NCI-H1694 treated with DMSO at 0.1 percent for 48 hours (cell line): ENCODE measurements around the gene LARGE2.
A peak's percentile ranks its signal among the peaks of the same experiment; 100 is the strongest.

ENCODE experiments used
- DNase-seq: peaks from one replicate; lab custom pipeline; 2025; lab: John Stamatoyannopoulos, UW

The LARGE2 gene

DNA sequence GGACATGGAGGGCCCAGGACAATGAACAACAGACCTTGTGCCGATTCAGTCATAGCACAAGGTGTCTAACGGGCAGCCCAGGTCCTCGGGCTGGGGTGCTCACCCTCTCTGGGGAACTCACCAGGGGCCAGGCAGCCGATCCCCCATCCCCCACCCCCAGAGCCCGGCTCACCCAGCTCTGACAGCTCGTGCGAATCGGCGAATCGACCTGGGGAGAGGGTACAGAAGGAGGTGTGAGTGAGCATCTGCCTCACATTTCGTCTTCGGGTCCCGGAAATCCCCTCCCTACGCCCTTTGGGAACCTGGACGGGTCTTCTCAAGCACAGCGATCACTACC lies 5.2 kb upstream of the LARGE2 start:
- no peak for DNase-seq

DNA sequence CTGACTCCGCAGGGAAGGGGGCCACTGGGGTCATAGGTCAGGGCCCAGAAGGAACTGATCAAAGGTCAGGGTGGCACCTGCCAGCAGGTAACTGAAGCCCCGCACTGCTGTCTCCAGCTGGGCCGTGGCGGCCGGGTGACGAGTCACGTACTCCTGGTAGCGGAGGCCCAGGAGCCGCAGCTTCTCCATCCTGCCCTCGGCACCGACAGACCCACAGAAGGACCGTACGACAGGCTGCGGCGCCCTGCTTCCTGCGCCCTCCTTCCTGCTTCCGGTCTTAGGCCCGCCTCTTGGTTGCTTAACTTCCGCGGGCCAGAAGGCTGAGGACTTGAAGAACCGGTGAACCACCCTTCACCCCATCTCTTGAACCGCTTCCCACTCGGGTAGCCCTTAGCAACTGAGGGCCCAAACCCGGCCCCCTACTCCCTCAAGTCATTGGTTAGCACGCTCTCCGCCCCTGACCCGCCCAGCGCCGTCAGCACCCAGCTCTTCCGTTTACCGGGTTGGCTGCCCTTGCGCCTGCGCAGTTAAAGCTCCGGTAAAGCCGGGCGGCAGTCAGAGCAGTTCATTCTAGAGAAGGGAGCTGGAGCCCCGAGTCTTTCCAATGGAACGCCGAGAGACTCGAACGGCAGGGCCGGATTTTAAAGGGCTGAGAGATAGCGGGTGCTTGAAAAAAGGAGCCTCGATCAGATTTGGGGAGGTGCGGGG lies 4.7 kb upstream of the LARGE2 start, which contains the start of gene PEX16:
Gene PEX16 (minus strand): TSS at position 255 of the 708 bp plus-strand sequence. CDS start 66 bp downstream, at position 189.
- peak; percentile 92 for DNase-seq

DNA sequence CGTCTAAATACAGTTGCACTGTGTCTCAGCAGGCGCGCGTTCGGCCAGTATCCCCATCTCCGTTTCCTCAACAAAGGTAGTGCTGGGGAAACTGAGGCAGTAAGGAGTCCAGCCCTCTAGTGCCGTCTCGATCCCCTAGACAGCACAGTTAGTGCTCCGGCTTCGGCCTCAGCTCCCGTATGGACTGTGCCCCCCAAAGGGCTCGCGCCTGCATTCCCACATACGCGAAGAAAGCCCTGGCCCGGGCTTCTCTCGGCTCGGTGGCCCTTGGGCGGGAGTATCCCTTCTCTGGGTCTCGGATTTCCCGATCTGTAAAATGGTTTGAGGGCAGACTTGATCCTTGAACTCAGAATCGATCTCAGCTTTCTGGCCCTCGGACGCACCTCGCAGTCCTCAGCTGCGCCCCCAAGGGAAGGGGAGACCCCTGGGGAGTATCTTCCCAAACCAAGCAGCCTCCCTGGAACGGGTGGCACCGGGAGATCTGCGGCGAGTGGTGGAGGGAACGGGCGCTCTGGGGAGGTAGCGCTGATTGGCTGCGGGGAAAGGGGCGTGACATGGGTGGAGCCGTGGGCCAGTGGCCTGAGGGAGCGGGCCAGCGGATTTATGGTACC lies 4.0 kb upstream of the LARGE2 start:
- DNase-seq: peak; percentile 49

DNA sequence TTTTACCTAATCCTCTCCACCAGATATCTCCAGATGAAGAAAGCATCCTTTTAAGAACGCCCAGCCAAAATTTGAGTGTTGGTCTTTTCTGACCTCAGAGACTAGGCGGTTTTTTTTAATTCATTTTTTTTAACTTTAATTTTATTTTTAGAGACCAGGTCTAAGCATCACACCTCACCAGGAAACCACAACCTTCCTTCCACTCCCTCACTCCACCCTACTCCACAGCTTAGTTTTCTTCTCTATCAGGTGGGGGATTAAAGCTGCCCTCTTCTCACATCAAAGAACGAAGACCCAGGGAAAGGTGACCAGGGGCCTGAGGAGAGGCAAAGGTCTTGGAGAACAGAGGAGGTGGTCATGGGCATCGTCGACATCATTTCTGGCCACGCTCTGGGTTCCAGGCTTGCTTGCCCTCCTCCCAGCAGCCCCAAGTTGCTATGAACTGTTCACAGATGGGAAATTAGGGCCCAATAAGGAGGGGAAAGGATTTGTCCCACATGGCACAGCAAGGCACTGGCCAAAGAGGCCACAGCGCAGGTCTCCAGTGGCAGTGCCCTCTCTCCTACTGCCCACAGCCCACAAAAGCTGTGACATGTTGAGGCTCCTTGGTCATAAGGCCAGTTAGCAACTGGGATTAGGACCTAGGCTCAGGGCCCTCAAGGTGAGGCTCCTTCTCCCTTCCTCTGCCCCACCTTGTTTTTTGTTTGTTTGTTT lies 3.3 kb upstream of the LARGE2 start:
- no peak for DNase-seq

DNA sequence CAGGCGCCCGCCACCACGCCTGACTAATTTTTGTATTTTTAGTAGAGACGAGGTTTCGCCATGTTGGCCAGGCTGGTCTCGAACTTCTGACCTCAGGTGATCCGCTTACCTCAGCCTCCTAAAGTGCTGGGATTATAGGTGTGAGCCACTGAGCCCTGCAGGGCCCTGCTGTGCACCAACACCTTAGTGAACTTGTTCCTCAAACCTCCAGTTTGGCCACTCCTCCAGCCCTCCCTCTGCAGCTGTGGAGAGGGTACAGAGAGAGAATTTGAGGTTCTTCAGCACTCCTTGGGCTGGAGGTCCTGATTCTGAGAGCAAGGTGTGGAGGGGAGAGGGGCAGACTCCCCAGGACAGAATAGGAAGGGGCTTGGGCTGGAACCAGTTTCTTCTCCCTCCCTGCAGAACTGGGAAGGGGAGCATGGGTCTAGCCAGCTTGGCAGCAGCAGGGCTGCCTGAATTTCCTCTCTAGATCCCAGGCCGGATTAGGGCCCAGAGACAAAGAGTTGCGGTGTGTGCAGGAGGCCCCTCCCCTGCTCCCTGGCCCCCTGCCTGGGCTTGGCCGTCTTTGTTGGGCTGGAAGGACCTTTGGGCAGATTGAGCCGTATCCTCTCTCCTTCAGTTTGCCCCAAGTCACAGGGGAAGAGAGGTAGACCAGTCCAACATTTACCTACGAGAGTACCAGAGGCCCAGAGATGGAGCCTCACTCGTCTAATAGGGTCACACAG lies 2.5 kb upstream of the LARGE2 start:
- DNase-seq: no peak

DNA sequence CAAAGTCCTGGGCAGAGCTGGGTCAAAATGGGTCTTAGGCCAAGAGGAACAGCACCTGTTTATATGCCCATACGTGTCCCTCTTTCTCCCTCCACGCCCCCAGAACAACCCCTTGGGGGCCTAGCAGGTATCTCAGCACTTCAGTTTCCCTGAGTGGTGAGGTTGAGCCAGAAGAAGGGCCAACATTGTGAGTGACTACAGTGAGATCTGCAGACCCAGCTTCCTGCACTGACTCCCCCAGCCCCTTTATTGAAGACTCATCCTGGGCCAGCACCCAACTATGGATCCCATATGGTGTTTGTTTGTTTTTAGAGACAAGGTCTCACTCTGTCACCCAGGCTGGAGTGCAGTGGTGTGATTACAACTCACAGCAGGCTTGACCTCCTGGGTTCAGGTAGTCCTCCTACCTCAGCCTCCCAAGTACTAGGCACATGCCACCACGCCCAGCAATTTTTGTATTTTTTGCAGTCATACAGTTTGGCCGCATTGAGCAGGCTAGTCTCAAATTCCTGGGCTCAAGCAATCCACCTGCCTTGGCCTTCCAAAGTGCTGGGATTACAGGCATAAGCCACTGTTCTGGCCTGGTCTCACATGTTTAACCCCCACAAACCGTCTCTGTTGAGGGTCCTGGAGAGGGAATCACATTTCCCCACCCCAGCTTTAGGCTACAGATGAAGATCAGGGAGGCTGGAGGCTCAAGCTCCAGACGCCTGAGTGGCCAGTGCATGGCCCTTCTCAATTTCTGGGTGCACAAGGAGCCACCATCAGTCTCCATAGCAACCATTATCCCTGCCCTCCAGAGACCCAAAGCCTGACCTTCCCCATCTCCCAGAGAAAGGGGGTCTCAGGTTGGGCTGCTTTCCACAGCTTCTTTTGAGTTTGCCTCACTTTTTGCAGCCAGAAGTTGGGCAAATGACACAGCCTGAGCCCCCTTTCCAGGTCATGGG lies 1.7 kb upstream of the LARGE2 start:
- no peak for DNase-seq

DNA sequence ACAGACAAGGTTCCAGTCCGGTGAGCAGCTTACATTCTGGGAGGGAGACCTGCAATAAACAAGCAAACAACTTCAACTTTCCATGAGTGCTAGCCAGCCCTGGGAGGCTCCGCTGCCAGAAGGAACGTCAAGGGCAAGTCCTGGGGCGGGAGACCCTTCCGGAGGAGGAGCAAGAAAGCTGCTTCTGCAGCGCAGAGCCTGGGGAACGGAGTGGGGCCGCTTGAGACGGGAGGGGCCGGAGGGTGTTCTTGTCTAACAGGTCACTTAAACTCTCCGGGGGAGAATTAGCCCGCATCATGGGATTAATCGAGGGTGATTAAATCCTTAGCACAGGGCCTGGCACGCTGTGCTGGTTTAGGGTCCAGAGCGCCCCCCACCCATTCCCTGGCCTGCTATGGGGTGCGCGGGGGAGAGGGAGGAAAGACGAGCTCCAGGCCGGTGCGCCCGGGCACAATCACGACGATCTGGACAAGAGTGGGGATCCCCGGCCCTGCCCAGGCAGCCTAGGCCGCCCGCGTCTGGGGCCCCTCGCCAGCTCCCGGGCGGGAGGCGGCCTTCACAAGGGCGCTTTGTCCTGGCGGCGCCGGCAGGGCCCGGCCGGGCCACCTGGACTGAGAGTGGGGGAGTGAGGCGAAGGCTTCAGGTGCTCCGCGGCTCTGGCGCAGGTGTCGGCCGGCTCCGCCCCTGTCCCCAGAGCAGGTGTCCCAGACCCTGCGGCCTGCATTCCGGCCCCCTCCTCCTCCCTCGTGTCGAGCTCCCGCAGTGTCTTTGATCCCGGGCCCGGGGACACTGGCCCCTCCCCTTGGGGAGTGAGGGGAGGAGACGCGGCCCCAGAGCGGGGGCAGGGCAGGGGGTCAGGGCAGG lies 663 bp upstream of the LARGE2 start:
- DNase-seq: no peak

DNA sequence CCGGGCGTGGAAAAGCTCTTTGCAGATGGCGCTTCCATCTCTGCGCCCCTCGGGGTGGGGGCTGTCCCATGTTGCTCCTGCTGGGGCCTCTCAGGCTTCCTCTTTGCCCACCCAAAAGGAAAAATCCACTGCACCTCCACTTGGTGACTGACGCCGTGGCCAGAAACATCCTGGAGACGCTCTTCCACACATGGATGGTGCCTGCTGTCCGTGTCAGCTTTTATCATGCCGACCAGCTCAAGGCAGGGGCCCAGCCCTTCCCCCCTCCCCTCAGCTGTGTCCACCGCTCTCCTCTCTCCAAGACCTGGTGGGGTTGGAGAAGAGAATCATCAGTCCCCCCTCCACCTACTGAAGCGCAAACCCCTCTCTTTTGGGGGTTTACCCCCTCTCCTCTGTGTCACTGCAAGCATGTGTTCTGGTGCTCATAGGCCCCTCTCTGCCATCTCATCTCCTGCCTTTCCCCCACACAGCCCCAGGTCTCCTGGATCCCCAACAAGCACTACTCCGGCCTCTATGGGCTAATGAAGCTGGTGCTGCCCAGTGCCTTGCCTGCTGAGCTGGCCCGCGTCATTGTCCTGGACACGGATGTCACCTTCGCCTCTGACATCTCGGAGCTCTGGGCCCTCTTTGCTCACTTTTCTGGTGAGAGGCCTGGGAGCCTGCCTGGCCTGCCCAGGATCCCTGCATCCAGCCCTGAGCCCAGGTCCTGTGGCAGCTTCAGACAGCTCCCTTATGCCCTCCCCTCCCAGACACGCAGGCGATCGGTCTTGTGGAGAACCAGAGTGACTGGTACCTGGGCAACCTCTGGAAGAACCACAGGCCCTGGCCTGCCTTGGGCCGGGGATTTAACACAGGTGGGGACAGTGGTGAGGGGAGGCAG lies 1.8 kb downstream of the LARGE2 start:
- DNase-seq: no peak

DNA sequence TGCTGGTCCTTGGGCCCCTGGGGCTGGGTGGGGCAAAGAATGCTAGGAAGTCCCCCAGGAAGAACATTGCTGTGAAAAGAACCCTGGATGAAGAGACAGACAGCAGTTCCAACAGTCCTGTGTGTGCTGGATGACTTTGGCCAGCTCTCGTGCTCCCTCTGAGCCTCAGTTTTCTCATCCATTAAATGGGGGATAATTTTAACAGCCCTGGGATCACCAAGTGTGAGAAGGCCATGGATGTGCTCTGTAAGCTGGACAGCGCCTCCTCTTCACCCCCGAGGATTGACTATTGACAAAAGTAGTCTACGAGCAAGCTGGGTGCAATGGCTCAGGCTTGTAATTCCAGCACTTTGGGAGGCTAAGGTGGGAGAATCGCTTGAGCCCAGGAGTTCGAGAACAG lies 2.5 kb downstream of the LARGE2 start:
- no peak for DNase-seq

DNA sequence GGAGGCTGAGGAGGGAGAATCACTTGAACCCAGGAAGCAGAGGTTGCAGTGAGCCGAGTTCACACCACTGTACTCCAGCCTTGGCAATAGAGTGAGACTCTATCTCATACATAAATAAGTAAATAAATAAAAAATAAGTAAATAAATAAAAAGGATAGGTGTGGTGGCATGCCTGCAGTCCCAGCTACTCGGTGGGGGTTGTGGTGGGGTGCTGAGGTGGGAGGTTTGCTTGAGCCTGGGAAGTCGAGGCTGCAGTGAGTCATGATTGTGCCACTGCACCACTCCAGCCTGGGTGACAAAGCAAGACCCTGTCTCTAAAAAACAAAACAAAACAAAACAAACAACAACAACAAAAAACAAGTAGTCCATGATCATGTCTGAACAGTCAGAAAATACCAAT lies 3.1 kb downstream of the LARGE2 start:
- no peak for DNase-seq

DNA sequence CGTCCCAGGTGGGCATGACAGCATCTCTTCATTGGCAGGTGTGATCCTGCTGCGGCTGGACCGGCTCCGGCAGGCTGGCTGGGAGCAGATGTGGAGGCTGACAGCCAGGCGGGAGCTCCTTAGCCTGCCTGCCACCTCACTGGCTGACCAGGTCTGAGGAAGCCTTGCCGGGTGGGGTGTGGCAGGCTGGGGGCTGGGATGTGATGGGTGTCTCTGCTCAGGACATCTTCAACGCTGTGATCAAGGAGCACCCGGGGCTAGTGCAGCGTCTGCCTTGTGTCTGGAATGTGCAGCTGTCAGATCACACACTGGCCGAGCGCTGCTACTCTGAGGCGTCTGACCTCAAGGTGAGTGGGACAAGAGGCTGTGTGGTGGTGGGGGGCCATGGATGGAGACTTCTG lies 3.5 kb downstream of the LARGE2 start:
- no peak for DNase-seq

DNA sequence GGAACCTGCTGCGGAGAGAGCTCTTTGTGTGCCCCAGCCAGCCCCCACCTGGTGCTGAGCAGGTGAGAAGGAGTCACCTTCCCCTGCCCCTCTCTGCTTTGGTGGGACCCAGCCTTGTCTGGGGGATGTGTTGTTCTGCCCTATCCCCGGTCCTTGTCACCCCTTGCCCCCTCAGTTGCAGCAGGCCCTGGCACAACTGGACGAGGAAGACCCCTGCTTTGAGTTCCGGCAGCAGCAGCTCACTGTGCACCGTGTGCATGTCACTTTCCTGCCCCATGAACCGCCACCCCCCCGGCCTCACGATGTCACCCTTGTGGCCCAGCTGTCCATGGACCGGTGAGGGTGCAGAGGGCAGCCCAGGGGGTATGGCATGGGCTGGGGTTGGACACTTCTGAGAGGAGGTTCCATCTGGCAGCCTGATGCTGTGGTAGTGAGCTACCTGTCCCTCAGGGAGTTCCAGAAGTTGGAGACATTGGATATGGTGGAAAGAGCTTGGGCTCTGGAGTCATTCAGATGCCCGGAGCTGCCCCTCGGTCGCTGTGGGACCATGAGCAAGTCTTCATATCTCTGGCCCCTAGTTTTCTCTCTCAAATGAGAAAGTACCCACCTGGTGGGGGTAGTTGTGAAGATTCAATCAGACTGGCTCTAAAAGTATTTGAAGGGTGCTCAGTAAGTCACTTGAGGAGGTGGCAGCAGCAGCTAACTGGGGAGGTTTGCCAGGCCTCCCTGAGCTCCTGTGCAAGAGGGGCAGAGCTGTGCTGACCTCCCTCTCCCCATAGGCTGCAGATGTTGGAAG lies 4.3 kb downstream of the LARGE2 start:
- DNase-seq: no peak

DNA sequence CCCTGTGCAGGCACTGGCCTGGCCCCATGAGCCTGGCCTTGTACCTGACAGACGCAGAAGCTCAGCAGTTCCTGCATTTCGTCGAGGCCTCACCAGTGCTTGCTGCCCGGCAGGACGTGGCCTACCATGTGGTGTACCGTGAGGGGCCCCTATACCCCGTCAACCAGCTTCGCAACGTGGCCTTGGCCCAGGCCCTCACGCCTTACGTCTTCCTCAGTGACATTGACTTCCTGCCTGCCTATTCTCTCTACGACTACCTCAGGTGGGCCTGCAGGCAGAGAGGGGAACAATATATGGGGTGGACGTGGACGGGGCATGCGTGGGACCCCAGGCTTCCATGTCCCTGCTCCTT lies 4.9 kb downstream of the LARGE2 start:
- no peak for DNase-seq

DNA sequence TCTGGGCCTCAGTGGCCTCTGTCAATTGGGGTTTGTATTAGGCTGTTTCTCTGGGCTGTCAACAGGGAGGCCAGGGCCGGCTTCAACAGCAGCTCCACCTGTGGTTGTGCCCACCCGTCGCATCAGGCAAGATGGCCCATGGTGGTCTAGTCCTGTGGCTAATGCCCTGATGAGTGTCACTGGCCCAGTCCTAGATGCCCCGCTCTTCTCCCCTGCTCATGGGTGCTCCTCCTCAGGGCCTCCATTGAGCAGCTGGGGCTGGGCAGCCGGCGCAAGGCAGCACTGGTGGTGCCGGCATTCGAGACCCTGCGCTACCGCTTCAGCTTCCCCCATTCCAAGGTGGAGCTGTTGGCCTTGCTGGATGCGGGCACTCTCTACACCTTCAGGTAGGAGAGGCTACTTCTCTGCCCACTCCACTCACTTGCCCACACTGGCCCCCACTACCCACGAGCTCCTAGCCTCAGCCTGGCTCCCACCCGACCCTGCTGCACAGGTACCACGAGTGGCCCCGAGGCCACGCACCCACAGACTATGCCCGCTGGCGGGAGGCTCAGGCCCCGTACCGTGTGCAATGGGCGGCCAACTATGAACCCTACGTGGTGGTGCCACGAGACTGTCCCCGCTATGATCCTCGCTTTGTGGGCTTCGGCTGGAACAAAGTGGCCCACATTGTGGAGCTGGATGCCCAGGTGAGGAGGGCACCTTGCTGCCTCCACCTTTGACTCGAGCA lies 5.4 kb downstream of the LARGE2 start:
- DNase-seq: no peak

DNA sequence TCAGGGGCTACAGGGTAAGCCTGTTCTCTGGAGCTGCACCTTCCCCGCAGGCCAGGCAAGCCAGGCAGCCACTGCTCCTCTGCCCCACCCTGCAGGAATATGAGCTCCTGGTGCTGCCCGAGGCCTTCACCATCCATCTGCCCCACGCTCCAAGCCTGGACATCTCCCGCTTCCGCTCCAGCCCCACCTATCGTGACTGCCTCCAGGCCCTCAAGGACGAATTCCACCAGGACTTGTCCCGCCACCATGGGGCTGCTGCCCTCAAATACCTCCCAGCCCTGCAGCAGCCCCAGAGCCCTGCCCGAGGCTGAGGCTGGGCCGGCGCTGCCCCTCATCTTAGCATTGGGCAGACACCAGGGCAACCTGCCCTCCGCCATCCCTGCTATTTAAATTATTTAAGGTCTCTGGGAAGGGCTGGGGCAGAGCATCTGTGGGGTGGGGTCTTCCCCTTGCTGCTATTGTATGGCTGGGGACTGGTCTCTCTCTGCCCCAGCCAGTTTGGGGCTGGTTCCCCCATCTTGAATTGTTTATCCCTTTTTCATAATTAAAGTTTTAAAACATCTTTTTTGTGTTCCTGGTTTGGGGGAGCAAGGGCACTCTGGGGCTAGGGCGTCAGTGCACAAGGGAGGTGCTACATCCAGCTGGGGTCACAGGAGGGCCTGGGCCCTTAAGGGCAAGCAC lies 6.2 kb downstream of the LARGE2 start:
- DNase-seq: no peak

DNA sequence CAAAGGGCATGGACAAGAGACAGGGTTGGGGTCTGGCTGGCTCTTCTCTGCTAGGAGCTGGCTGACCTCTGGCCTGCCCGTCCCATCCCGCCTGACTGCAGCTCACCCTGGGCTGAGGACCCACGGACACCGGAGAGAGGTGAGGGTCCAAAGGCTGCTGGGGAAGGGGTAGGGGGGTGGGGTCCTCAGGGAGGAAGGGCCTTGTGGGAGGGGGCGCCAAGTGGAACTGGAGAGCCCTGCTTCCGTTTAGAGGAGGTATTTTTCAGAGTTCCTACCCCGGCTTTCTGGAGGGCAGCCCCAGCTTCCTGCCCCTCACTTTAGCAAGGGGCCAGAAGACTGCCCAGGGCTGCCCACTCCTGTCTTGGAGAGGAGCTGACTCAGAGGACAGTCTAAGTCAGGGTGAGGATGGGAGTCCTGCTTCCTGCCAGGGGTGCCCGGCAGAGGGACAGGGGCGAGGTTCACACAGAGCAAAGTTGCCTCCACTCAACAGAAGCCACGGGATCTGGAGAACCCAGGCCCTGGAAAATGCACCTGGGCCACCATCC lies 7.1 kb downstream of the LARGE2 start:
- DNase-seq: no peak
